ENCODE data around the gene UBA3. TPM values are rescaled to one million over a fixed set of nuclear protein-coding genes. Genes with fewer than 3 reads are reported as not detected.

UBA3 gene
- total RNA-seq, 6 donors from 2014 or later = 36.8 to 71.9 (median 50.5) TPM

DNA sequence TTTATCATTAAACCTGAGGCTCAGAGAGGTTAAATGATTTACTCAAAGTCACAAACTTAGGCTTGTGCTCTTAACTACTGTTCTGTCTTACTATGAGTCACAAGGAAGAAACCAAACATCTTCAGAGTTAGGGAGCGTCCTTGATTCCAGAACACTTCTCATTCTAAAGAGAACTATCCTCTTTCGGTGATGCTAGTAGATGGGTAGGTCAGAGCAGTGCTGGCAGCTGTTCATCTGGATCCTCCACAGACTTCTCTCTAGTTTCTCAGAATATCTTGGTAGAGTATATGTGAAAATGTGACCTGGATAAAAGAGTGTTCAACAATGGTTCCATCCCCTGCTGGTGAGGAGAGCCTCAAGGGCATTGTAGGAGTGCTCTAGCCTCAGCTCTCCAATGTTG, 7.9 kb upstream of the UBA3 start:
- WGBS, 2 donors = 33 to 47% methylated on average over 2 of the region's 2 CpGs
- Histone ChIP-seq H3K36me3 (no peaks in the 10 kb centered on the region), H3K4me3 (peak overlapping the region in 1 of 4 donors; percentile 90), H3K9me3 (no peaks in the 10 kb centered on the region), H3K27ac (peak overlapping the region; percentile 7 to 96 (median 93)), H3K4me1 (peaks cover 76 to 87% (median 81%) of the 10 kb centered on the region in 4 donors), H3K27me3 (no peaks in the 10 kb centered on the region)
- TF ChIP-seq EP300 (IDR thresholded peaks at IDR 0.05) = no peak
- TF ChIP-seq POLR2AphosphoS5 (IDR thresholded peaks at IDR 0.05) = no peak
- TF ChIP-seq, protein P1, sequence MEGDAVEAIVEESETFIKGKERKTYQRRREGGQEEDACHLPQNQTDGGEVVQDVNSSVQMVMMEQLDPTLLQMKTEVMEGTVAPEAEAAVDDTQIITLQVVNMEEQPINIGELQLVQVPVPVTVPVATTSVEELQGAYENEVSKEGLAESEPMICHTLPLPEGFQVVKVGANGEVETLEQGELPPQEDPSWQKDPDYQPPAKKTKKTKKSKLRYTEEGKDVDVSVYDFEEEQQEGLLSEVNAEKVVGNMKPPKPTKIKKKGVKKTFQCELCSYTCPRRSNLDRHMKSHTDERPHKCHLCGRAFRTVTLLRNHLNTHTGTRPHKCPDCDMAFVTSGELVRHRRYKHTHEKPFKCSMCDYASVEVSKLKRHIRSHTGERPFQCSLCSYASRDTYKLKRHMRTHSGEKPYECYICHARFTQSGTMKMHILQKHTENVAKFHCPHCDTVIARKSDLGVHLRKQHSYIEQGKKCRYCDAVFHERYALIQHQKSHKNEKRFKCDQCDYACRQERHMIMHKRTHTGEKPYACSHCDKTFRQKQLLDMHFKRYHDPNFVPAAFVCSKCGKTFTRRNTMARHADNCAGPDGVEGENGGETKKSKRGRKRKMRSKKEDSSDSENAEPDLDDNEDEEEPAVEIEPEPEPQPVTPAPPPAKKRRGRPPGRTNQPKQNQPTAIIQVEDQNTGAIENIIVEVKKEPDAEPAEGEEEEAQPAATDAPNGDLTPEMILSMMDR (IDR thresholded peaks at IDR 0.05) = no peak
- no peak for TF ChIP-seq POLR2A (IDR thresholded peaks at IDR 0.05)
- DNase-seq = no peak
- no peak for ATAC-seq (ENCODE audit: low FRiP score in 2 of 2)

DNA sequence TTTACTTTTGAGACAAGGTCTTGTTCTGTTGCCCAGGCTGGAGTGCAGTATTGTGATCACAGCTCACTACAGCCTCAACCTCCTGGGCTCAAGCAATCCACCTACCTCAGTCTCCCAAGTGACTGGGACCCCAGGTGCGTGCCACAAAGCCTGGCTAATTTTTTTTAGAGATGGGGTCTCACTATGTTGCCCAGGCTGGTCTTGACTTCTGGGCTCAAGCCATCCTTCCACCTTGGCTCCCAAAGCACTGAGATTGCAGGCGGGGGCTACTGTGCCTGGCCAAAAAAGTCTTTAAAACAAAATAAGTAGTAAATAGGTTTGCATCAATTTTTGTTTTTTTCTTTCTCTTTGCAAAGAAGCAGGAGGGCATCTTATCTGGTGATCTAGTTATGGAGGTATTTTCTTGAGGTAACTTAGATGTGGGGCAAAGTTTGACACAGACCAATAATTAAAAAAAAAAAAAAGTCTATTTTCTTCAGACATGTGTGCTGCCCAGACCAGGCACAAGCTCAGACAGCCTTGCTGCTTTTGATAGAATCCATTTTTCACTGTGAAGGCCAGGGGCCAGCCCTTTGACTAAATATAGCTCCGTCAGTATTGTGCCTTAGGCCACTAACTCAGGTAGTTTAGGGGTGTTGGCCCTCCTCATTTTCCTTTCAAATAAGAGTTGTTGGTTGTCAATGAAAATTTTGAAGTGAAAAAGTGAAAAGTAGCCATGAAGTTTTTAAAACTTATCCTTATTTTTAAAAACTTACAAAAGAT, 7.0 kb upstream of the UBA3 start:
- peak overlapping the region; percentile 93 to 96 (median 94) for H3K27ac ChIP-seq
- no peaks in the 10 kb centered on the region for H3K9me3 ChIP-seq
- no peak for ATAC-seq (ENCODE audit: low FRiP score in 2 of 2)
- TF ChIP-seq POLR2AphosphoS5 (IDR thresholded peaks at IDR 0.05) = no peak
- no peak for TF ChIP-seq POLR2A (IDR thresholded peaks at IDR 0.05)
- TF ChIP-seq, protein P1 (IDR thresholded peaks at IDR 0.05) = no peak
- TF ChIP-seq EP300 (IDR thresholded peaks at IDR 0.05) = no peak
- peaks cover 77 to 87% (median 81%) of the 10 kb centered on the region in 4 donors for H3K4me1 ChIP-seq
- H3K4me3 ChIP-seq = peak overlapping the region in 3 of 4 donors; percentile 85 to 91 (median 90)
- no peak for DNase-seq
- no peaks in the 10 kb centered on the region for H3K36me3 ChIP-seq
- WGBS, 2 donors = 81 to 87% methylated on average over 3 of the region's 3 CpGs
- no peaks in the 10 kb centered on the region for H3K27me3 ChIP-seq

DNA sequence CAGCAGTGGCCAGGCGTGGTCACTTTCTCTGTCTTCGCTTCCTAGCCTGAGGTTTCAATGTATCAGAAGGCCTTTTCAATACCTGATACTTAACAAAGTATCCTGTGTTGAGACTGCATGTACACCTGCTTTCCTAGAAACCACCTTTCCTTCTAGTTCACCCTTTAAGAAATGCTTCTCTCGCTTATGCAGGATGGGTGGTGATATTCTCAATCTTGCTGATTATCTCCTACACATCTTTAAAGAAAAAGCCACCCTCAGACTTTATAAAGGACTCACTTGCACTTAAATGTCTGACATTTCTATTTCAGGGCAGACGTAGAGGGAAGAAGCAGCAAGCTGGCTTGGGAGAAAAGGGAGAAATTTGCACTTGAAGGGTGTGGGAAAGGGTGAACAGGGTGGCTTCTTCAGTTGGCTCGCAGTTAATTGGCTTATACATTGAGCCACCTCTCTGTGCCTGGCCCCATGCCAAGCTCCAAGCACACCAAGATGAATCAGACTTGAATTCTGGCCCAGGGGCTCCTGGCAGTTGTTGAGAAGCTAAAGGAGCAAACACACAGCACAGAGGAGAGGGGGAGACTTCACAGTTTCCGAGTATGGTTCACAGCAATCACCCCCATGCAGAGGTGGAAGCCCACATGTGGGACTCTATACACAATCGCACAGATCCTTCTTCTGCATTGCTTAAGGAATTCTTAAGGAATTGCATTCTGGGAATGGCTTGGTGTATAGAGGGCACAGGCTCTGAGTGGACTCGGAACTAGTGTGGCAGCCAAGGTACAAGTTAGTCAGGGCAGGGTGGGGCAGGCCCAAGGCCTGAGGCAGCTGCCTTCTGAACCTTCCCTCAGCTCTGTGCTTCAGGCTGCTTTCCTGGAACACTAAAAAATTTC, 5.9 kb upstream of the UBA3 start:
- peak overlapping the region; percentile 93 to 96 (median 94) for H3K27ac ChIP-seq
- DNase-seq (peak in 1 of 2 donors; percentile 94), ATAC-seq (ENCODE audit: low FRiP score in 2 of 2) (peak; percentile 70 to 86)
- peak overlapping the region; percentile 56 to 91 (median 88) for H3K4me3 ChIP-seq
- H3K36me3 ChIP-seq = no peaks in the 10 kb centered on the region
- H3K4me1 ChIP-seq = peaks cover 71 to 82% (median 75%) of the 10 kb centered on the region in 4 donors
- no peaks in the 10 kb centered on the region for H3K9me3 ChIP-seq
- WGBS, 2 donors = 1% methylated on average over 8 of the region's 8 CpGs
- H3K27me3 ChIP-seq = no peaks in the 10 kb centered on the region
- TF ChIP-seq, protein P1 (IDR thresholded peaks at IDR 0.05) = no peak
- TF ChIP-seq EP300 (IDR thresholded peaks at IDR 0.05) (peak in 1 of 4 donors; percentile 2), POLR2AphosphoS5 (IDR thresholded peaks at IDR 0.05) (peak; percentile 40 to 54), POLR2A (IDR thresholded peaks at IDR 0.05) (peak in 2 of 4 donors; percentile 29 to 53)

DNA sequence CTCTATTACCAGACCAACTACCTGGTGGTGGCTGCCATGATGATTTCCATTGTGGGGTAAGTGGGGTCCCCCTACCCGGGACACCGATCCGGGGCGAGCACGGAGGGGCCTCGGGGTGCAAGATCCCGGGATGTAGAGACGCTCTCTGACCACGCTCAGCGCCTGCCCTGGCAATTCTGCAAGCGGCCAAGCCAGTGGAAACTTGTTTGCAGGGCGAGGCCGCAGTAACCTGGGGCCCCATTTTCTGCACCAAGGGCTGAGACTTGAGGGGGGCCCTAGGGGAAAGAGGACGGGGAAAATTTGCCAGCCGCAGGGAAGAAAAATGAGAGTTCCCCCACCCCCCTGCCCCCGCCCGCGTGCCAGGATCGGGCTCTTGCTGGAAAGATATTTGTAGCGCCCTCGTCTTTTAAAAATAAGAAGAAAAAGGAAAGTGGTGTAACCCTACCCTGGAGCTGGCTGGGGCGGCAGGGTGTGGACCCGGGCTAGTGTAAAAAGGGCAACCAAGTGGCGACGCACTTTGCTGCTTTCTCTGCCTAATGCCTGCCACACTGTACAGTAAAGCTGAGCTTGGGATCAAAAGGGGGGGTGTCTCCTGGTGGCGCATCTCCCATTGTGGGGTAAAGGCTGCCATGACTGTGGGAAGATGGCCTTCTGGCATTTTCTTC, 5.1 kb upstream of the UBA3 start:
- peak overlapping the region; percentile 56 to 91 (median 88) for H3K4me3 ChIP-seq
- H3K4me1 ChIP-seq = peaks cover 65 to 80% (median 72%) of the 10 kb centered on the region in 4 donors
- H3K36me3 ChIP-seq = no peaks in the 10 kb centered on the region
- DNase-seq = peak; percentile 29 to 74
- peak; percentile 48 to 63 for ATAC-seq (ENCODE audit: low FRiP score in 2 of 2)
- H3K9me3 ChIP-seq = no peaks in the 10 kb centered on the region
- WGBS, 2 donors = 0 to 1% methylated on average over 15 to 24 of the region's 26 CpGs
- no peaks in the 10 kb centered on the region for H3K27me3 ChIP-seq
- TF ChIP-seq POLR2A (IDR thresholded peaks at IDR 0.05) (no peak), EP300 (IDR thresholded peaks at IDR 0.05) (no peak), POLR2AphosphoS5 (IDR thresholded peaks at IDR 0.05) (no peak)
- TF ChIP-seq, protein P1 (IDR thresholded peaks at IDR 0.05) = no peak
- H3K27ac ChIP-seq = peak overlapping the region; percentile 93 to 96 (median 94)
